ENCODE measurements around the gene PRR33.

DNA sequence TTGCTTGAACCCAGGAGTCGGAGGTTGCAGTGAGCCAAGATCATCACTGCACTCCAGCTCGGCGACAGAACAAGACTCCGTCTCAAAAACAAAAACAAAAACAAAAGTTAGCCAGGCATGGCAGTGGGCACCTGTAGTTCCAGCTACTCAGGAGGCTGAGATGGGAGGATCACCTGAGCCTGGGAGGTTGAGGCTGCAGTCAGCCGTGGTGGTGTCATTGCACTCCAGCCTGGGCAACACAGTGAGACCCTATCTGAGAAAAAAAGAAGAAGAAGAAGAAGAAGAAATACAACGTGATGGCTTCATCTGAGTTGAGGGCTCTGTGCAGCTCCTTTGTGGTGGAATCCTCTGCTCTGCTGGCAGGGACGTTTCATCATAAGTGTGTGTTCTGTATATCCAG lies 17.8 kb upstream of the PRR33 start:
- TF ChIP-seq, protein P1, sequence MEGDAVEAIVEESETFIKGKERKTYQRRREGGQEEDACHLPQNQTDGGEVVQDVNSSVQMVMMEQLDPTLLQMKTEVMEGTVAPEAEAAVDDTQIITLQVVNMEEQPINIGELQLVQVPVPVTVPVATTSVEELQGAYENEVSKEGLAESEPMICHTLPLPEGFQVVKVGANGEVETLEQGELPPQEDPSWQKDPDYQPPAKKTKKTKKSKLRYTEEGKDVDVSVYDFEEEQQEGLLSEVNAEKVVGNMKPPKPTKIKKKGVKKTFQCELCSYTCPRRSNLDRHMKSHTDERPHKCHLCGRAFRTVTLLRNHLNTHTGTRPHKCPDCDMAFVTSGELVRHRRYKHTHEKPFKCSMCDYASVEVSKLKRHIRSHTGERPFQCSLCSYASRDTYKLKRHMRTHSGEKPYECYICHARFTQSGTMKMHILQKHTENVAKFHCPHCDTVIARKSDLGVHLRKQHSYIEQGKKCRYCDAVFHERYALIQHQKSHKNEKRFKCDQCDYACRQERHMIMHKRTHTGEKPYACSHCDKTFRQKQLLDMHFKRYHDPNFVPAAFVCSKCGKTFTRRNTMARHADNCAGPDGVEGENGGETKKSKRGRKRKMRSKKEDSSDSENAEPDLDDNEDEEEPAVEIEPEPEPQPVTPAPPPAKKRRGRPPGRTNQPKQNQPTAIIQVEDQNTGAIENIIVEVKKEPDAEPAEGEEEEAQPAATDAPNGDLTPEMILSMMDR (IDR thresholded peaks at IDR 0.05) = no peak
- TF ChIP-seq SIN3A (IDR thresholded peaks at IDR 0.05; ENCODE audit: borderline replicate concordance, insufficient read depth, low read depth, low read length) = no peak
- TF ChIP-seq, protein P2, sequence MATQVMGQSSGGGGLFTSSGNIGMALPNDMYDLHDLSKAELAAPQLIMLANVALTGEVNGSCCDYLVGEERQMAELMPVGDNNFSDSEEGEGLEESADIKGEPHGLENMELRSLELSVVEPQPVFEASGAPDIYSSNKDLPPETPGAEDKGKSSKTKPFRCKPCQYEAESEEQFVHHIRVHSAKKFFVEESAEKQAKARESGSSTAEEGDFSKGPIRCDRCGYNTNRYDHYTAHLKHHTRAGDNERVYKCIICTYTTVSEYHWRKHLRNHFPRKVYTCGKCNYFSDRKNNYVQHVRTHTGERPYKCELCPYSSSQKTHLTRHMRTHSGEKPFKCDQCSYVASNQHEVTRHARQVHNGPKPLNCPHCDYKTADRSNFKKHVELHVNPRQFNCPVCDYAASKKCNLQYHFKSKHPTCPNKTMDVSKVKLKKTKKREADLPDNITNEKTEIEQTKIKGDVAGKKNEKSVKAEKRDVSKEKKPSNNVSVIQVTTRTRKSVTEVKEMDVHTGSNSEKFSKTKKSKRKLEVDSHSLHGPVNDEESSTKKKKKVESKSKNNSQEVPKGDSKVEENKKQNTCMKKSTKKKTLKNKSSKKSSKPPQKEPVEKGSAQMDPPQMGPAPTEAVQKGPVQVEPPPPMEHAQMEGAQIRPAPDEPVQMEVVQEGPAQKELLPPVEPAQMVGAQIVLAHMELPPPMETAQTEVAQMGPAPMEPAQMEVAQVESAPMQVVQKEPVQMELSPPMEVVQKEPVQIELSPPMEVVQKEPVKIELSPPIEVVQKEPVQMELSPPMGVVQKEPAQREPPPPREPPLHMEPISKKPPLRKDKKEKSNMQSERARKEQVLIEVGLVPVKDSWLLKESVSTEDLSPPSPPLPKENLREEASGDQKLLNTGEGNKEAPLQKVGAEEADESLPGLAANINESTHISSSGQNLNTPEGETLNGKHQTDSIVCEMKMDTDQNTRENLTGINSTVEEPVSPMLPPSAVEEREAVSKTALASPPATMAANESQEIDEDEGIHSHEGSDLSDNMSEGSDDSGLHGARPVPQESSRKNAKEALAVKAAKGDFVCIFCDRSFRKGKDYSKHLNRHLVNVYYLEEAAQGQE (IDR thresholded peaks at IDR 0.05; ENCODE audit: insufficient read depth in 1 of 2, low read depth in 2 of 2, low read length in 1 of 2) = no peak
- TF ChIP-seq POLR2AphosphoS5 (IDR thresholded peaks at IDR 0.05; ENCODE audit: low read depth, low read length) = no peak
- no peak for TF ChIP-seq TCF7L2 (IDR thresholded peaks at IDR 0.05; ENCODE audit: low read depth, low read length)

Measured in Panc1 (cell line).